Fibroblast of the conjunctiva (primary cell): Measurements from ENCODE around the gene MIGA1.
"Not testable (repeated sequence)": the region's sequence is repeated elsewhere in the genome, so short reads cannot be mapped to it uniquely, and the experiment has no call there.

Experiments used
- DNase-seq: peaks from one replicate; pipeline ENCODE4 v3.0.0-alpha.2; 2010; ENCODE audit warnings: low read depth

Gene MIGA1

GRCh38 chr1:77918918-77919317 lies 139.5 kb downstream of the MIGA1 start:
- DNase-seq, result not testable (repeated sequence)

DNA sequence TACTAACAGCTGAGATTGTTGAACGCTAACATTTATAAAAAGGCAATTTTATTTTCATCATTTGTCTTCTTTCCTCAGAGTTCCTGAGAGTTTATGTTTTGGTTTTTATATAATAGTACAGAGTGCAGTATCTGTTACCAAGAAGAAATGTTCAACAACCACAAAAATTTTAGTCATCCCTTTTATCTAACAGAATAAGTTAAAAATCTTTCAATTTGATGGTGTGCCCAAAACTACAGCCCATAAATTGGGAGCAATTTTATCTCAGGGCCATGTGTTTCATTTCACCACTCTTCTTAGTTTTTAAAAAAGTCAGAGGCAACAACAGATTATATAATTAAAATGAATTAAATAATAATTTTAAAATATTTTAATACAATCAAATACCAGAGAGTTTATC lies 146.1 kb downstream of the MIGA1 start:
- DNase-seq, result no peak

DNA sequence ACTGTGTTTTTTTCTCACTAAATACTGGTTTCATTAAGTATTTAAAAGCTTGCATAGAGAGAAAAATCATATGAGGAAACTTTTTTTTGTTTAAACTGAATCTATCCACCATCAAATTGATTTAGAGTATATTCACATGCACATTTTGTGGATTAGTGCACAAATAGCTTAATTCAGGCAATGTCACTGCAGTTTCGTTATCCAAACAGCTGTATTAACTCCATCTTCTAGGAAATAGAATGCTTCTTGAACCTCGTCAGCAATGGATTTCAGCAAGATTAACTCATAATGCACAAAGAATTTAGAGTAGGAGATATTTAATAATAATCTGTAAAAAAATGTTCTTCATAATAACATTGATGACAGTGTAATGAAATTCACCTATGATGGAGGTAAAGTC lies 146.5 kb downstream of the MIGA1 start:
- no peak for DNase-seq

- no peak for DNase-seq
These were observed 147.3 kb downstream of the MIGA1 start for GRCh38 chr1:77926561-77927357.

DNA sequence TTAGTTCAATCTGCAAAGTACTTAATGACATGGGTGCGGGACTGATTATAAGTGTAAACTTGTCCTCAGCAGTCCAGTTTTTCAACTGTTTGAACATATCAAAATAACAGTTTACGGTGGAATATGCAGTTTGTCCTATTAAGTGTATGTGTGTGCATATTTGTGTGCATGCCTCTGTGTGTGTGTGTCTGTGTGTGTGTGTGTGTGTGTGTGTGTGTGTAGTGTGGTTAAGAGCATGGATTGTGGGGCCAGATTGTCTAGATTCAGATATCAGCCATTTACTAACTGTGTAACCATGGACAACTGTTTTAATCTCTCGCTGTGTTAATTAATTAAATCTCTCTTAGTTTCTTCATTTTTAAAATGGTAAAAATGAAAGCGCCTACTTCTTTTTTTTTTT lies 148.0 kb downstream of the MIGA1 start:
- DNase-seq, result no peak
